Thyroid gland (tissue), 4 donors: ENCODE measurements around the gene GCNT2. TPM values are rescaled to one million over a fixed set of nuclear protein-coding genes. Genes with fewer than 3 reads are reported as not detected.

ENCODE experiments used
- DNase-seq, 2 donors: peaks; one replicate each; pipeline ENCODE4 v3.0.0-alpha.2; 2019
- H3K27ac ChIP-seq, 3 donors: fragments of 200-600 bp; sonication (generic); 1 replicate in 2 of 3; 2 replicates in 1 of 3; pipeline ENCODE4 v1.5.1; 2016 to 2019; ENCODE audit warnings: mild to moderate bottlenecking in 1 of 3, moderate library complexity in 1 of 3
- H3K27me3 ChIP-seq: fragments of 200-600 bp; sonication (generic); one replicate; pipeline ENCODE4 v1.5.1; 2019
- H3K36me3 ChIP-seq, 2 donors: fragments of 200-600 bp; sonication (generic); one replicate each; pipeline ENCODE4 v1.5.1; 2016 to 2019
- H3K4me1 ChIP-seq, 2 donors: fragments of 200-600 bp; sonication (generic); one replicate each; pipeline ENCODE4 v1.5.1; 2017 to 2019
- H3K4me3 ChIP-seq, 3 donors: fragments of 200-600 bp; sonication (generic); replicated peaks in 1 of 3; 1 replicate in 2 of 3; 2 replicates in 1 of 3; pipeline ENCODE4 v1.5.1; 2016; ENCODE audit warnings: mild to moderate bottlenecking in 1 of 3
- H3K9me3 ChIP-seq: fragments of 200-600 bp; sonication (generic); one replicate; pipeline ENCODE4 v1.5.1; 2017
- POLR2A ChIP-seq, 2 donors: fragments of 450-650 bp; IDR thresholded peaks; one replicate each; pipeline ENCODE4 v1.6.1; 2017; ENCODE audit warnings: antibody characterized with exemption in 2 of 2, mild to moderate bottlenecking in 2 of 2, moderate library complexity in 1 of 2
- WGBS, 2 donors: methylation state at CpG; one replicate each; pipeline ENCODE4 v1.1.5; 2017; 5-methylcytosine and 5-hydroxymethylcytosine counted together
- intact Hi-C: fragments of 100-400 bp; cut with DNase I; formaldehyde crosslinking; loops from one replicate; pipeline ENCODE4 v1.15.1; 2023
- total RNA-seq, 4 donors: library from RNA; depleted of rRNA; stranded (reverse); fragments of >200 nt; gene quantifications; one replicate each; pipeline ENCODE4 v1.2.3, GENCODE V29; 2016
- TF ChIP-seq, protein P1 (sequence below), 6 experiments: fragments of 200-600 bp in 3 of 6; fragments of 450-650 bp in 3 of 6; sonication (generic) in 3 of 6; IDR thresholded peaks; one replicate each; pipeline ENCODE4 v1.5.1; 2016 to 2019; ENCODE audit warnings: antibody characterized with exemption in 6 of 6, mild to moderate bottlenecking in 2 of 6, inconsistent platforms in 1 of 6, moderate library complexity in 1 of 6

The GCNT2 gene
- total RNA-seq, 4 donors from 2014 or later: 4.0 to 9.8 (median 8.0) TPM

GRCh38 chr6:10603219-10603618 is 82.1 kb downstream of the GCNT2 start:
- Histone ChIP-seq H3K27ac (no peak overlapping the region), H3K9me3 (no peaks in the 10 kb centered on the region), H3K4me3 (no peak overlapping the region), H3K4me1 (no peaks in the 10 kb centered on the region), H3K27me3 (no peaks in the 10 kb centered on the region), H3K36me3 (no peaks in the 10 kb centered on the region)
- intact Hi-C loops: no loop called here
- DNase-seq: no peak
- 83 to 93% methylated on average over 6 of the region's 6 CpGs for WGBS, 2 donors
- no peak for TF ChIP-seq POLR2A (IDR thresholded peaks at IDR 0.05)
- TF ChIP-seq, protein P1, sequence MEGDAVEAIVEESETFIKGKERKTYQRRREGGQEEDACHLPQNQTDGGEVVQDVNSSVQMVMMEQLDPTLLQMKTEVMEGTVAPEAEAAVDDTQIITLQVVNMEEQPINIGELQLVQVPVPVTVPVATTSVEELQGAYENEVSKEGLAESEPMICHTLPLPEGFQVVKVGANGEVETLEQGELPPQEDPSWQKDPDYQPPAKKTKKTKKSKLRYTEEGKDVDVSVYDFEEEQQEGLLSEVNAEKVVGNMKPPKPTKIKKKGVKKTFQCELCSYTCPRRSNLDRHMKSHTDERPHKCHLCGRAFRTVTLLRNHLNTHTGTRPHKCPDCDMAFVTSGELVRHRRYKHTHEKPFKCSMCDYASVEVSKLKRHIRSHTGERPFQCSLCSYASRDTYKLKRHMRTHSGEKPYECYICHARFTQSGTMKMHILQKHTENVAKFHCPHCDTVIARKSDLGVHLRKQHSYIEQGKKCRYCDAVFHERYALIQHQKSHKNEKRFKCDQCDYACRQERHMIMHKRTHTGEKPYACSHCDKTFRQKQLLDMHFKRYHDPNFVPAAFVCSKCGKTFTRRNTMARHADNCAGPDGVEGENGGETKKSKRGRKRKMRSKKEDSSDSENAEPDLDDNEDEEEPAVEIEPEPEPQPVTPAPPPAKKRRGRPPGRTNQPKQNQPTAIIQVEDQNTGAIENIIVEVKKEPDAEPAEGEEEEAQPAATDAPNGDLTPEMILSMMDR (IDR thresholded peaks at IDR 0.05): no peak

- Histone ChIP-seq H3K4me3 (no peak overlapping the region), H3K4me1 (peaks cover 13% of the 10 kb centered on the region in 2 donors), H3K27me3 (no peaks in the 10 kb centered on the region), H3K27ac (no peak overlapping the region), H3K9me3 (no peaks in the 10 kb centered on the region), H3K36me3 (no peaks in the 10 kb centered on the region)
- TF ChIP-seq POLR2A (IDR thresholded peaks at IDR 0.05): no peak
- TF ChIP-seq, protein P1 (IDR thresholded peaks at IDR 0.05): no peak
- WGBS, 2 donors: 100% methylated on average over 1 of the region's 1 CpG
- intact Hi-C loops: no loop called here
- no peak for DNase-seq
These were observed 87.9 kb downstream of the GCNT2 start for GRCh38 chr6:10609038-10609437.

DNA sequence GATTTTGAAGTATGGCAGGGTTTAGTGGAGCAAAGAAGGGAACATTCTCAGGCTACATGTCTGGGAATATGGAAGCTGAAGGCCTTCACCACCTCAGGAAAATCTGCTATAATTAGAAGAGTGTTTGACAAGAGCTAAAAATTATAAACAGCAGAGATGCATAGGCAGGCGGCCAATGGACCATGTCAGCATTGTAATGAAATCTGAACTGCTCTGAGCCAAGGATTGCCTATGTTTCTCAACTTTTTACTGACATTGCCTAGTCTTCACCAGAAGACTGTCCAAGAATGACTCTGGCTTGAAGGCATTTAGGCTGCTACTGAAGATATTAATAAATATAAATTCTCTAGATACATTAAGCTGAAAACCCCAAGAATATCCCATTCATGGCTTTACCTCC is 89.1 kb downstream of the GCNT2 start:
- Histone ChIP-seq H3K36me3 (no peaks in the 10 kb centered on the region), H3K9me3 (no peaks in the 10 kb centered on the region), H3K27me3 (no peaks in the 10 kb centered on the region), H3K4me3 (no peak overlapping the region), H3K27ac (no peak overlapping the region), H3K4me1 (peaks cover 13% of the 10 kb centered on the region in 2 donors)
- TF ChIP-seq POLR2A (IDR thresholded peaks at IDR 0.05): no peak
- TF ChIP-seq, protein P1 (IDR thresholded peaks at IDR 0.05): no peak
- intact Hi-C loops: no loop called here
- no peak for DNase-seq
- 73 to 78% methylated on average over 1 of the region's 1 CpG for WGBS, 2 donors

DNA sequence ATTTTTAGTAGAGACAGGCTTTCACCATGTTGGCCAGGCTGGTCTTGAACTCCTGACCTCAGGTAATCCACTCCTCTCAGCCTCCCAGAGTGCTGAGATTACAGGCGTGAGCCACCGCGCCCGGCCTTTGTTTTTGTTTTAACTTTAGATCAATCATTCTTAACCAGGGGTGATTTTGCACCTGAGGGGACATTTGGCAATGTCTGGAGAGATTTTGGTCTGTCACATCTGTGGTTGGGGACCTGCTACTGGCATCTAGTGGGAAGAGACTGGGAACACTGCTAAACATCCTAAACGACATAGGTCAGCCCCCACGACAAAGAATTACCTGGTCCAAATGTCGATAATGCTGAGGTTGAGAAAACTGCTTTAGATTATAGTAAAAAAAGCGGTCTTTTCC is 91.0 kb downstream of the GCNT2 start:
- intact Hi-C loops: no loop called here
- no peak overlapping the region for H3K4me3 ChIP-seq
- peaks cover 13% of the 10 kb centered on the region in 2 donors for H3K4me1 ChIP-seq
- 85 to 90% methylated on average over 8 of the region's 8 CpGs for WGBS, 2 donors
- no peaks in the 10 kb centered on the region for H3K27me3 ChIP-seq
- DNase-seq: no peak
- no peak for TF ChIP-seq POLR2A (IDR thresholded peaks at IDR 0.05)
- TF ChIP-seq, protein P1 (IDR thresholded peaks at IDR 0.05): no peak
- H3K27ac ChIP-seq: no peak overlapping the region
- no peaks in the 10 kb centered on the region for H3K9me3 ChIP-seq
- no peaks in the 10 kb centered on the region for H3K36me3 ChIP-seq

- TF ChIP-seq, protein P1 (IDR thresholded peaks at IDR 0.05): no peak
- no peak for TF ChIP-seq POLR2A (IDR thresholded peaks at IDR 0.05)
- no peak for DNase-seq
- intact Hi-C loops: no loop called here
- H3K36me3 ChIP-seq: no peaks in the 10 kb centered on the region
- 29 to 31% methylated on average over 3 of the region's 3 CpGs for WGBS, 2 donors
- no peaks in the 10 kb centered on the region for H3K9me3 ChIP-seq
- no peaks in the 10 kb centered on the region for H3K27me3 ChIP-seq
- H3K4me3 ChIP-seq: no peak overlapping the region
- H3K27ac ChIP-seq: peak overlapping the region in 1 of 3 donors; percentile 29
- H3K4me1 ChIP-seq: peaks cover 13% of the 10 kb centered on the region in 2 donors
These were observed 91.9 kb downstream of the GCNT2 start for GRCh38 chr6:10613077-10613476.
